ENCODE measurements around the gene PCDHGC5.

The PCDHGC5 gene

GRCh38 chr5:141484310-141484640, 4.6 kb upstream of the PCDHGC5 start:
- no peak for DNase-seq (ENCODE audit: low spot score)
- TF ChIP-seq, protein P1, sequence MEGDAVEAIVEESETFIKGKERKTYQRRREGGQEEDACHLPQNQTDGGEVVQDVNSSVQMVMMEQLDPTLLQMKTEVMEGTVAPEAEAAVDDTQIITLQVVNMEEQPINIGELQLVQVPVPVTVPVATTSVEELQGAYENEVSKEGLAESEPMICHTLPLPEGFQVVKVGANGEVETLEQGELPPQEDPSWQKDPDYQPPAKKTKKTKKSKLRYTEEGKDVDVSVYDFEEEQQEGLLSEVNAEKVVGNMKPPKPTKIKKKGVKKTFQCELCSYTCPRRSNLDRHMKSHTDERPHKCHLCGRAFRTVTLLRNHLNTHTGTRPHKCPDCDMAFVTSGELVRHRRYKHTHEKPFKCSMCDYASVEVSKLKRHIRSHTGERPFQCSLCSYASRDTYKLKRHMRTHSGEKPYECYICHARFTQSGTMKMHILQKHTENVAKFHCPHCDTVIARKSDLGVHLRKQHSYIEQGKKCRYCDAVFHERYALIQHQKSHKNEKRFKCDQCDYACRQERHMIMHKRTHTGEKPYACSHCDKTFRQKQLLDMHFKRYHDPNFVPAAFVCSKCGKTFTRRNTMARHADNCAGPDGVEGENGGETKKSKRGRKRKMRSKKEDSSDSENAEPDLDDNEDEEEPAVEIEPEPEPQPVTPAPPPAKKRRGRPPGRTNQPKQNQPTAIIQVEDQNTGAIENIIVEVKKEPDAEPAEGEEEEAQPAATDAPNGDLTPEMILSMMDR (IDR thresholded peaks at IDR 0.05; ENCODE audit: extremely low read depth, insufficient read depth, missing control alignments): no peak
- in situ Hi-C loops (cut with MboI; ENCODE audit: low pct_unique_long_range_greater_than_20kb, low sequenced_read_pairs, unreplicated experiment): no loop called here

DNA sequence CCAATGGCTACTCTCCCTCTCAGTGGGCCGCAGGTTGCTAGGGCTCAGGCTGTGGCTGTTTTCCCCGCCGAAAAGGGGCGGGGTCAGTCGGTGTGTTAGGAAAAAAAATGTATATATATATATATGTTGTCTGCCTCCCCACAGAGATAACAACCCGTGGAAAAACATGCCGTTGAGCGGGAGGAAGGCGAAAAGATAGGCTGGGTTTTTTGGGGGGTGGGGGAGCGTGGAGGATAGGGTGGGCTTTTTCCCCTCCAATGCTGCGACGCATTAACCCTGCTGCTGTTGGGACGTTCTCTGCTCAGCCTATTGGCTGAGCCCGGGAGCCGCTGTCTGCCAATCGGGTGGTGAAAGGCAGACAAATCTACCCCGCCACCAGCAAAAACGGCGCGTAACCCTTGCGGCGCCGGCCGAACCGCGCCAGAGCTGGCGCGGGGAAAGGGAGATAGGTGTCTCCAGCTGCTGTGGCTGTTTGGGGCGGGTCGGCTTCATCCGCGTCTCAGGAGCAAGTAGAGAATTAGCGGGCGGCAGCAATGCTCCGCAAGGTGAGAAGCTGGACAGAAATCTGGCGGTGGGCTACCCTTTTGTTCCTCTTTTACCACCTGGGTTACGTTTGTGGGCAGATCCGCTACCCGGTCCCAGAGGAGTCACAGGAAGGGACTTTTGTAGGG, 4.1 kb upstream of the PCDHGC5 start, which contains the start of gene PCDHGC4:
PCDHGC4 (plus strand) TSS at position 390 of the 671 bp plus-strand sequence; CDS start at position 534, 144 bp downstream.
- TF ChIP-seq, protein P1 (IDR thresholded peaks at IDR 0.05; ENCODE audit: extremely low read depth, insufficient read depth, missing control alignments): no peak
- DNase-seq (ENCODE audit: low spot score): no peak
- in situ Hi-C loops (cut with MboI; ENCODE audit: low pct_unique_long_range_greater_than_20kb, low sequenced_read_pairs, unreplicated experiment): no loop called here

DNA sequence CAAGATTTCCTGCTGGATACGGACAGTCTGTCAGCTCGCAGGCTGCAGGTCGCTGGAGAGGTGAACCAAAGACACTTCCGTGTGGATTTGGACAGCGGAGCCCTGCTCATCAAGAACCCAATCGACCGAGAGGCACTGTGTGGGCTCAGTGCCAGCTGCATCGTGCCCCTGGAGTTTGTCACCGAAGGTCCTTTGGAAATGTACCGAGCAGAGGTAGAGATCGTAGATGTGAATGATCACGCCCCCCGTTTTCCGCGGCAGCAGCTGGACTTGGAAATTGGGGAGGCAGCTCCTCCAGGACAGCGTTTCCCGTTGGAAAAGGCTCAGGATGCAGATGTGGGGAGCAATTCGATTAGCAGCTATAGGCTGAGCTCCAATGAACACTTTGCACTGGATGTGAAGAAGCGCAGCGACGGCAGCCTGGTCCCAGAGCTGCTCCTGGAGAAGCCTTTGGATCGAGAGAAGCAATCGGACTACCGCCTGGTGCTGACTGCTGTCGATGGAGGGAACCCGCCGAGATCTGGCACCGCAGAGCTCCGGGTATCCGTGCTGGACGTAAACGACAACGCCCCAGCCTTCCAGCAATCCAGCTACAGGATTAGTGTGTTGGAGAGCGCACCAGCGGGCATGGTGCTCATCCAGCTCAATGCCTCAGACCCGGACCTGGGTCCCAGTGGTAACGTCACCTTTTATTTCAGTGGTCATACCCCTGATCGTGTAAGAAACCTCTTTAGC, 3.4 kb upstream of the PCDHGC5 start:
- in situ Hi-C loops (cut with MboI; ENCODE audit: low pct_unique_long_range_greater_than_20kb, low sequenced_read_pairs, unreplicated experiment): no loop called here
- TF ChIP-seq, protein P1 (IDR thresholded peaks at IDR 0.05; ENCODE audit: extremely low read depth, insufficient read depth, missing control alignments): no peak
- no peak for DNase-seq (ENCODE audit: low spot score)

GRCh38 chr5:141486091-141486490, 2.8 kb upstream of the PCDHGC5 start:
- no peak for DNase-seq (ENCODE audit: low spot score)
- TF ChIP-seq, protein P1 (IDR thresholded peaks at IDR 0.05; ENCODE audit: extremely low read depth, insufficient read depth, missing control alignments): no peak
- in situ Hi-C loops (cut with MboI; ENCODE audit: low pct_unique_long_range_greater_than_20kb, low sequenced_read_pairs, unreplicated experiment): no loop called here

DNA sequence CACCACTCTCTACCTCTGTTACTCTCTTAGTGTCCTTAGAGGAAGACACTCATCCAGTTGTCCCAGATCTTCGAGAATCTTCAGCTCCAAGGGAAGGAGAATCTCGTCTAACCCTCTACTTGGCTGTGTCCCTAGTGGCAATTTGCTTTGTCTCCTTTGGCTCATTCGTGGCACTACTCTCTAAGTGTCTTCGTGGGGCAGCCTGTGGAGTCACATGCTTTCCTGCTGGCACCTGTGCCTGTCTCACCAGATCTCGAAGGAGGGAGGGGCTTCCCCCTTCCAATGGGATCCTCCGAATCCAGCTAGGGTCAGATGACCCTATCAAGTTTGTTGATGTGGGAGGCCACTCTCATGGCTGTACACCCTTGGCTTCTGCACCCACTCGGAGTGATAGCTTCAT, 1.8 kb upstream of the PCDHGC5 start:
- in situ Hi-C loops (cut with MboI; ENCODE audit: low pct_unique_long_range_greater_than_20kb, low sequenced_read_pairs, unreplicated experiment): no loop called here
- DNase-seq (ENCODE audit: low spot score): no peak
- TF ChIP-seq, protein P1 (IDR thresholded peaks at IDR 0.05; ENCODE audit: extremely low read depth, insufficient read depth, missing control alignments): no peak

DNA sequence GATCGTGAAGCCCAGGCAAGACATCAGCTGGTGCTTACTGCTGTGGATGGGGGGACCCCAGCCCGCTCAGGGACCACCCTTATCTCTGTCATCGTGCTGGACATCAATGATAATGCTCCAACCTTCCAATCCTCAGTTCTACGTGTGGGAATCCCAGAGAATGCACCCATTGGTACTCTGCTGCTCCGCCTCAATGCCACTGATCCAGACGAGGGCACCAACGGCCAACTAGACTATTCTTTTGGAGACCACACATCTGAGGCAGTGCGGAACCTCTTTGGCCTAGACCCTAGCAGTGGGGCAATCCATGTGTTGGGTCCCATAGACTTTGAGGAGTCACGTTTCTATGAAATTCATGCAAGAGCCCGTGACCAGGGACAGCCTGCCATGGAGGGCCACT, 960 bp downstream of the PCDHGC5 start:
- DNase-seq (ENCODE audit: low spot score): no peak
- TF ChIP-seq, protein P1 (IDR thresholded peaks at IDR 0.05; ENCODE audit: extremely low read depth, insufficient read depth, missing control alignments): no peak
- in situ Hi-C loops (cut with MboI; ENCODE audit: low pct_unique_long_range_greater_than_20kb, low sequenced_read_pairs, unreplicated experiment): no loop called here

All from GM13977 (cell line).